ACC112 (cell line): Measurements from ENCODE around the gene TRIP12.
"Not testable (repeated sequence)": the region's sequence is repeated elsewhere in the genome, so short reads cannot be mapped to it uniquely, and the experiment has no call there.

Experiments used
- H2AFZ ChIP-seq: fragments of 200-600 bp; sonication (generic); one replicate; pipeline ENCODE4 v1.6.0; 2017; ENCODE audit warnings: antibody characterized with exemption, low read length; ENCODE audit not compliant: unreplicated experiment
- H3K27ac ChIP-seq: fragments of 200-600 bp; sonication (generic); 2 replicates; pipeline ENCODE4 v1.5.1; 2014; ENCODE audit warnings: low read depth, mild to moderate bottlenecking, antibody characterized with exemption, low read length, moderate library complexity
- H3K27me3 ChIP-seq: fragments of 200-600 bp; sonication (generic); 2 replicates; pipeline ENCODE4 v1.6.1; 2014; ENCODE audit warnings: mild to moderate bottlenecking, antibody characterized with exemption, low read length, moderate library complexity, mixed read lengths; ENCODE audit not compliant: insufficient read depth
- H3K36me3 ChIP-seq: fragments of 200-600 bp; sonication (generic); 2 replicates; pipeline ENCODE4 v1.6.1; 2016; ENCODE audit warnings: mild to moderate bottlenecking, antibody characterized with exemption, low read length, moderate library complexity, mixed read lengths; ENCODE audit not compliant: insufficient read depth
- H3K4me1 ChIP-seq: fragments of 200-600 bp; sonication (generic); one replicate; pipeline ENCODE4 v1.6.1; 2016; ENCODE audit warnings: low read length, mixed read lengths; ENCODE audit not compliant: insufficient read depth, unreplicated experiment, control insufficient read depth
- H3K4me3 ChIP-seq: fragments of 200-600 bp; sonication (generic); 2 replicates; pipeline ENCODE4 v1.5.1; 2014; ENCODE audit warnings: mild to moderate bottlenecking, low read depth, low read length
- H3K79me2 ChIP-seq: fragments of 200-600 bp; sonication (generic); one replicate; pipeline ENCODE4 v1.6.0; 2016; ENCODE audit warnings: low read length; ENCODE audit not compliant: control insufficient read depth, unreplicated experiment, insufficient read depth

Gene TRIP12

GRCh38 chr2:229738024-229738625 lies 183.7 kb downstream of the TRIP12 start:
- no peaks in the 10 kb centered on the region for H3K79me2 ChIP-seq
- no peak overlapping the region for H3K4me3 ChIP-seq
- H2AFZ ChIP-seq: no peak overlapping the region
- H3K27me3 ChIP-seq: no peaks in the 10 kb centered on the region
- H3K4me1 ChIP-seq: no peaks in the 10 kb centered on the region
- no peak overlapping the region for H3K27ac ChIP-seq
- H3K36me3 ChIP-seq: no peaks in the 10 kb centered on the region

GRCh38 chr2:229734410-229734809 lies 187.4 kb downstream of the TRIP12 start:
- H3K27ac ChIP-seq: no peak overlapping the region
- H3K4me3 ChIP-seq: no peak overlapping the region
- peaks cover 7% of the 10 kb centered on the region for H3K4me1 ChIP-seq
- no peaks in the 10 kb centered on the region for H3K27me3 ChIP-seq
- no peak overlapping the region for H2AFZ ChIP-seq
- no peaks in the 10 kb centered on the region for H3K36me3 ChIP-seq
- H3K79me2 ChIP-seq: no peaks in the 10 kb centered on the region

- Histone ChIP-seq H3K27me3 (no peaks in the 10 kb centered on the region), H3K36me3 (no peaks in the 10 kb centered on the region), H3K4me3 (no peak overlapping the region), H3K4me1 (peaks cover 7% of the 10 kb centered on the region), H2AFZ (no peak overlapping the region), H3K27ac (no peak overlapping the region), H3K79me2 (no peaks in the 10 kb centered on the region)
Observed at GRCh38 chr2:229733611-229734245, 188.1 kb downstream of the TRIP12 start.

- Histone ChIP-seq H3K79me2 (no peaks in the 10 kb centered on the region), H3K4me3 (no peak overlapping the region), H3K27me3 (no peaks in the 10 kb centered on the region), H3K4me1 (peaks cover 7% of the 10 kb centered on the region), H2AFZ (no peak overlapping the region), H3K27ac (no peak overlapping the region), H3K36me3 (no peaks in the 10 kb centered on the region)
Observed at GRCh38 chr2:229732897-229733296, 188.9 kb downstream of the TRIP12 start.

DNA sequence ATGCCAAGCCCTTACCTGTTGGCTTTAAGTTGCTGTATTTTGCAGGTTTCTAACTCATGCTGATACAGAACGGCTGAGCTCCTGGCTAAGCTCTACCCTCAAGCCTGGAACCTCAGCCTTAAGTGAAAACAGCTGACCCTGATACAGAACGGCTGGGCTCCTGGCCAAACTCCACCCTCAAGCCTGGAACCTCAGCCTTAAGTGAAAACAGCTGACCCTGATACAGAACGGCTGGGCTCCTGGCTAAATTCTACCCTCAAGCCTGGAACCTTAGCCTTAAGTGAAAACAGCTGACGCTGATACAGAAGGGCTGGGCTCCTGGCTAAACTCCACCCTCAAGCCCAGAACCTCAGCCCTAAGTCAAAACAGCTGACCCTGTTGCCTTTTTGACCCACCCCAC lies 189.9 kb downstream of the TRIP12 start:
- H3K4me3 ChIP-seq: no peak overlapping the region
- H3K79me2 ChIP-seq: no peaks in the 10 kb centered on the region
- H3K27ac ChIP-seq: no peak overlapping the region
- H3K4me1 ChIP-seq: peaks cover 12% of the 10 kb centered on the region
- H2AFZ ChIP-seq: no peak overlapping the region
- no peaks in the 10 kb centered on the region for H3K27me3 ChIP-seq
- no peaks in the 10 kb centered on the region for H3K36me3 ChIP-seq

GRCh38 chr2:229731363-229731762 lies 190.4 kb downstream of the TRIP12 start:
- Histone ChIP-seq H3K79me2 (no peaks in the 10 kb centered on the region), H3K4me3 (no peak overlapping the region), H3K4me1 (peaks cover 18% of the 10 kb centered on the region), H3K27ac (no peak overlapping the region), H3K36me3 (no peaks in the 10 kb centered on the region), H3K27me3 (no peaks in the 10 kb centered on the region), H2AFZ (no peak overlapping the region)

- Histone ChIP-seq H3K27ac (peak overlapping the region; percentile 79), H3K4me3 (no peak overlapping the region), H3K79me2 (no peaks in the 10 kb centered on the region), H3K27me3 (no peaks in the 10 kb centered on the region), H2AFZ (no peak overlapping the region), H3K4me1 (peaks cover 29% of the 10 kb centered on the region), H3K36me3 (no peaks in the 10 kb centered on the region)
Observed at GRCh38 chr2:229728370-229728769, 193.4 kb downstream of the TRIP12 start.

DNA sequence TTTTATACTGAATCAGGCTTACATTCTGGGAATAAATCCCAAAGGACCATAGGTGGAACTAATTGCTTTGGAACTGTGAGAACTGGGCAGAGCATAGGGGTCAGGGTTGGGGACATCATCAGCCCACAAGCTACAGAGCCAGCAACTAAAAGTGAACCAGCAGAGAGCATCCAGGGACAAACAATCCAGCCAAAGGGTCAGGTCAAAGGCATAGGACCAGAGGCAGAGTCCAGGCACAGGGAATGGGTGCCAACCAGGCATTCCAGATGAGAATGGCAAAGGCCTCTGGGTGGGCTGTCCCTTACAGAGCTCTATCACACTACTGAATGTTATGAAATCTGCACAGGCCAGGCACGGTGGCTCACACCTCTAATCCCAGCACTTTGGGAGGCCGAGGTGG lies 195.2 kb downstream of the TRIP12 start:
- no peaks in the 10 kb centered on the region for H3K27me3 ChIP-seq
- H3K27ac ChIP-seq: peak overlapping the region; percentile 85
- no peaks in the 10 kb centered on the region for H3K36me3 ChIP-seq
- no peak overlapping the region for H3K4me3 ChIP-seq
- peaks cover 24% of the 10 kb centered on the region for H3K4me1 ChIP-seq
- no peak overlapping the region for H2AFZ ChIP-seq
- no peaks in the 10 kb centered on the region for H3K79me2 ChIP-seq

- H3K79me2 ChIP-seq: no peaks in the 10 kb centered on the region
- H3K27ac ChIP-seq: peak overlapping the region; percentile 85
- H3K4me3 ChIP-seq: no peak overlapping the region; the same call in 1 of the 2 replicates
Observed at GRCh38 chr2:229725716-229726574, 195.9 kb downstream of the TRIP12 start.

GRCh38 chr2:229723192-229723591 lies 198.6 kb downstream of the TRIP12 start:
- H3K27me3 ChIP-seq, H2AFZ ChIP-seq, H3K4me3 ChIP-seq, H3K36me3 ChIP-seq, H3K27ac ChIP-seq, H3K79me2 ChIP-seq: not testable (repeated sequence)
- peaks cover 28% of the 10 kb centered on the region for H3K4me1 ChIP-seq

More at GRCh38 chr2:229725716-229726574, 195.9 kb downstream of the TRIP12 start:
- peaks cover 21% of the 10 kb centered on the region for H3K4me1 ChIP-seq
- no peak overlapping the region for H2AFZ ChIP-seq
- no peaks in the 10 kb centered on the region for H3K36me3 ChIP-seq
- H3K27me3 ChIP-seq: no peaks in the 10 kb centered on the region
